GM18873 (cell line): ENCODE measurements around the gene TRUB1.
"Not testable (repeated sequence)": the region's sequence is repeated elsewhere in the genome, so short reads cannot be mapped to it uniquely, and the experiment has no call there.

Experiments used
- ATAC-seq: cut with Tn5 transposase; IDR thresholded peaks from one replicate; pipeline ENCODE4 v1.9.1; 2021; ENCODE audit warnings: mild to moderate bottlenecking, moderate library complexity, moderate number of reproducible peaks; ENCODE audit not compliant: unreplicated experiment, low FRiP score

The TRUB1 gene

GRCh38 chr10:114937962-114938855, at the start of gene TRUB1:
Gene TRUB1, plus strand, starts transcription at chr10:114938195. Its CDS starts 59 bp downstream, at chr10:114938254.
- peak; percentile 100 for ATAC-seq

- ATAC-seq: no peak
Measured at GRCh38 chr10:114893251-114893650, 44.7 kb upstream of the TRUB1 start.

GRCh38 chr10:114894911-114895310, 43.1 kb upstream of the TRUB1 start:
- no peak for ATAC-seq

- ATAC-seq: not testable (repeated sequence)
Measured at GRCh38 chr10:114897011-114897410, 41.0 kb upstream of the TRUB1 start.

- ATAC-seq: no peak
Measured at GRCh38 chr10:114897593-114897992, 40.4 kb upstream of the TRUB1 start.

GRCh38 chr10:114899982-114900381, 38.0 kb upstream of the TRUB1 start:
- ATAC-seq: no peak

GRCh38 chr10:114900658-114901057, 37.3 kb upstream of the TRUB1 start:
- ATAC-seq: no peak

- no peak for ATAC-seq
Measured at GRCh38 chr10:114902151-114902550, 35.8 kb upstream of the TRUB1 start.

GRCh38 chr10:114905450-114905849, 32.5 kb upstream of the TRUB1 start:
- ATAC-seq: no peak

GRCh38 chr10:114906981-114907380, 31.0 kb upstream of the TRUB1 start:
- ATAC-seq: no peak

- no peak for ATAC-seq
Measured at GRCh38 chr10:114908896-114909295, 29.1 kb upstream of the TRUB1 start.

GRCh38 chr10:114911052-114911711, 26.8 kb upstream of the TRUB1 start:
- no peak for ATAC-seq

- no peak for ATAC-seq
Measured at GRCh38 chr10:114911801-114912469, 26.1 kb upstream of the TRUB1 start.

- no peak for ATAC-seq
Measured at GRCh38 chr10:114912470-114912859, 25.5 kb upstream of the TRUB1 start.

- no peak for ATAC-seq
Measured at GRCh38 chr10:114914560-114914959, 23.4 kb upstream of the TRUB1 start.

GRCh38 chr10:114915294-114915693, 22.7 kb upstream of the TRUB1 start:
- no peak for ATAC-seq

GRCh38 chr10:114916653-114917052, 21.3 kb upstream of the TRUB1 start:
- no peak for ATAC-seq

GRCh38 chr10:114917459-114917858, 20.5 kb upstream of the TRUB1 start:
- no peak for ATAC-seq

GRCh38 chr10:114917927-114918672, 19.9 kb upstream of the TRUB1 start:
- ATAC-seq: no peak

- ATAC-seq: no peak
Measured at GRCh38 chr10:114920459-114920858, 17.5 kb upstream of the TRUB1 start.
